HG02970 (cell line): ENCODE results near the gene EIF5A.

Experiments
- ATAC-seq: cut with Tn5 transposase; IDR thresholded peaks from one replicate; pipeline ENCODE4 v1.9.1; 2021; ENCODE audit warnings: mild to moderate bottlenecking, moderate library complexity, moderate number of reproducible peaks; ENCODE audit not compliant: unreplicated experiment, low FRiP score

The EIF5A gene

DNA sequence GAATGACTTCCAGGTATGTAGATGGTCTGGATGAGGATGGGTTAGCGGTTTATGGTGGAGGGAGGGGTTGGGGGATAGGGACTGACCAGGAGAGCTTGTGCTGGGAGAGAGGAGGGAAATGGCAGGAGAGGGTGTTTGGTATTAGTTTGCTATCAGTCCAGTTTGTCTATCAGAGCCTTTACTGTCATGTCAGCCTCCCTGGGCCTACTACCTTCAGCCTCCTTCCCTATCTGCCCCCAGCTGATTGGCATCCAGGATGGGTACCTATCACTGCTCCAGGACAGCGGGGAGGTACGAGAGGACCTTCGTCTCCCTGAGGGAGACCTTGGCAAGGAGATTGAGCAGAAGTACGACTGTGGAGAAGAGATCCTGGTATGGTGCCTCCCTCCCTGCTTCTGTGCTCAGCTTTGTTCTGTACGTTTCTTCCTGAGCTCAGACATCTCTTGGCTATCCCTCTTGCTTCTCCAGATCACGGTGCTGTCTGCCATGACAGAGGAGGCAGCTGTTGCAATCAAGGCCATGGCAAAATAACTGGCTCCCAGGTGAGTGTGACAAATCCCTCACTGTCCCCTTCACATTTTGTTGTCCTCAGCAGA, 3.8 kb downstream of the EIF5A start:
- ATAC-seq = no peak

DNA sequence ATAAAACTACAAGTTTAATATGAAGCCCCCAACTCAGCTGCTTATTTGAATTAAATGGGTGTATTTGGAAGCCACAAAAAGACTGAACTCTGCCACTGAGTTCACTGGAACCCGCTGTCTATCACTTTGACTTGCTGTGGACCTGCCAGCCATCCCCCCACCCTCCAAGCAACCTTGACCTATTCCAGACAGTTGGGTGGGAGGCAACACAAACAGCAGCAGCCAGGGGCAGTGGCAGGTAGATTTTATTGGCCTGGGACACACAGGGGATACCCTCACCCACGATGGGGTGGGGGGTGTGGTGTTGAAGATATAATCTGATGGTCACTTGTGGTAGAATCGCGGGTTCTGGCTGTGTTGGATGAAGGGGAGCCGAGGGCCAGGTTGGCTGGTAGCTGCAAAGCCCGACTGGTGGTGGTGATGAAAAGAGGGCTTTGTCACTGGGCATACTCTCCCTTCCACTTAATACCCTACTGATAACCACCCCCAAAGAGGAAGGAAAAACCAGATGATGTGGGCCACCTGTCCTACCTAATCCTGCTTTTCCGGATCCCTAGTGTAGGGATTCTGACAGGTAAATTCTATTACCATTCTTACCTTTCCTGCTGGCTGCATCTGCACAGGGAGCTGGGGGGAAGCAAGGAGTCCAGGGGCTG, 5.1 kb downstream of the EIF5A start:
- ATAC-seq = no peak

DNA sequence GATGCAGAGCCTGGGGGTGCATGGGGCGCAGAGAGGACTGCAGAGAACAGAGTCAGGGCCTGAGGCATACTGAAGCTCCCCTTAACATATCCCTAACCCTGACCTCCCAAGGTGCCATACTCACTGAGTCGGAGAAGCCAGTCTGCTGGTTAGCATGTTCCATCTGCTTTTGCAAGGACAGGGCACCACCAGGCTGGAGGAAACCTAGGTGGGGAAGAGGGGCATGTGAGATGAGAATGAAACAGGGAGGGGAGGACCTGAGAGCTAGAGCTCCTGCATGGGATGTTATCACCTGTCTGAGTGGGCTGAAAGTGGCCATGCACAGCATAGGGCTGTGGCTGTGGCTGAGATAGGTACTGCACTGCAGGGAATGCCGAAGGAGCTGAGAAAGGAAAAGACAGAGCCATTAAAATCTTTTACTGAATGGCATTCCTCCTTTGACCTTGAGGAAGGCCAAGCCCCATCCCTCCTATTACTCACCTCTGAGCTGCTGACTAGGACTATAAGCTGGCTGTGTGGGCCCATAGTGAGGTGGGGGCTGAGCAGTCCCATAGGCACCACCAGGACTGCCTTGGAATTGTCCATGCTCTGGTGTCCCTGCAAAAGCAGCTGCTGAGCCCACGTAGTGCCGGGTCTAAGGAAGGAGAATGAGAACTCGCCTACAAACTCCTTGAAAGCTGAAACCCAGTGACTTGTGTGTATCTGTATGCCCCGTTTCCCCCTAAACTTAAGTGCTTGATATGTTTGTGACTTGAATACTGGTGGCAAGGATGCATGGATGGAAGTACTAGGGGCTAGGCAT, 5.9 kb downstream of the EIF5A start:
- ATAC-seq = no peak

DNA sequence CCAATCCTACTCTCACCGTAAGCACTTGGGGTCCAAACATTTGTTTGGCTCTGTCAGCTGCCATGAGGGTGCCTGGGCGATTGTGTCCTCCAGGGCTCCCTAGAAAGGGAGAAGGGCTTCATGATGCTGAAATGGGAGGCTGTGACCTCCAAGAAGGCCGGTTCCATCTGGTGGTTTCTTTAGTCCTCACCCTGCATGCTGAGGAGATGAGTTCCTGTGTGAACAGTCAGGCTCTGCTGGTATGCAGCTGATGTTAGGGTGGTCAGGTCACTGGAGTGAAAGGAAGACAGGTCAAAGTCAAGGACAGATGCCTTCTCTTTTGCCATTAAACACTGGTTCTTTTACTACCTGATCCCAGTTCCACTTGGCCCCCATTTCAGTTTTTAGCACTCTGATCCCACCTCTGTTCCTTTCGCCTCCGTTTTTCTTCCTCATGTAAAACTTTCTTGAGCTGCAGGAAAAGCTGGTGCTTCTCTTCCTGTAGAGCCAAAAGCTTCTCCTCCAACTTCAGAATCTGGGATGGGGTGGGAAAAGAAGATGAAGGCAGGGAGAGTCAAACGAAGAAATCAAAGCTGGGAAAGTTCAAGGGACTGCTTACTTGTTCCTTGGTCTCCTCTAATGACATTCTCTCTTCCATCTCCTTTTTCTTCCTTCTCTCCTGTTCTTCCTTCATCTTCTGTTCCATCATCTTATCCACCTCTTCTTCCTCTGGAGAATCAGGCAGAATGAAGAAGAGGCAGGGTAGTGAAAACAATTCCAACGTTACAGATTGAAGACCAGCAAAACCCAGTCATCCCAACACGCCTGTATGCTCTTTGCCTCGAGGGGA, 6.7 kb downstream of the EIF5A start:
- no peak for ATAC-seq

DNA sequence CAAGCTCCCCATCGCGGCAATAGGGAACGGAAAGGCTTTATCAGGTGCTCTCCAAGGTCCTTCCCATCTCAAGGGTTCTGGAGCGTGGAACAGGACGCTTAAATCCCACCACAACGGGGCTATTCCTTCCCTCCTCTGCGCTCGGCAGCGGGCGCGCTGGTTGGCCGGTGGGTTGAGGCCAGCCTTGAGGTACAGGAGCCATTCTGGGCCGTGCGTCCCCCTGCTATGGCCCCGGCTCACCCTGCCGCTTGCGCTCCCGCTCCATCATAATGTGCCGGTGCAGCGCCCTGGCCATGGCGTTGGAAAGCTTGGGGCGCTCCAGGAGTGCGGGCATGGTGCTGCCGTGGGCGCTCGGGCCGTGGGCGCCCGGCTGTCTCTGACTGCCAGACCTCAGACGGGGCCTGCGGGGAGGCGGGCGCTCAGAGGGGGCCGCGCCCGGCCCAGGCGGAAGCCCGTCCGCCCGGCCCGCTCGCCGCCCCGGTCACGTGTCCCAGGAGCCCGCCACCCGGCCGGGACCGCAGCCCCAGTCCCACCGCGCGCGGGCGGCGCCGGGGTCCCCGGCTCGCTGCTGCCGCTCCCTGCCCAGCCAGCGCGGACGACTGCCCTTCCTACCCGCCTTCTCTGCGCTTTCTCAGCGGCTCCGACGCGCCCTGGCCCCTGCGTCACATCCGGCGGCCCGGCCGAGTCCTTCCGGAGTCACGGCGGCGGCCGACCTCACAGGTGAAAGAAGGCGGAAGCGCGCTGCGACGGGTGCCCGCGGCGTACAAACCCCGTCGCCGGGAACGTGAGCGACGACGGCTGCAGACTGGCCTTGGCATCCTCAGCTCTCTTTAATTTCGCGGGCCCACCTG, 7.5 kb downstream of the EIF5A start, which contains the start of gene GPS2:
Gene GPS2 (minus strand): TSS at position 642 of the 851 bp plus-strand sequence. CDS start 308 bp downstream, at position 334.
- ATAC-seq = peak; percentile 66

DNA sequence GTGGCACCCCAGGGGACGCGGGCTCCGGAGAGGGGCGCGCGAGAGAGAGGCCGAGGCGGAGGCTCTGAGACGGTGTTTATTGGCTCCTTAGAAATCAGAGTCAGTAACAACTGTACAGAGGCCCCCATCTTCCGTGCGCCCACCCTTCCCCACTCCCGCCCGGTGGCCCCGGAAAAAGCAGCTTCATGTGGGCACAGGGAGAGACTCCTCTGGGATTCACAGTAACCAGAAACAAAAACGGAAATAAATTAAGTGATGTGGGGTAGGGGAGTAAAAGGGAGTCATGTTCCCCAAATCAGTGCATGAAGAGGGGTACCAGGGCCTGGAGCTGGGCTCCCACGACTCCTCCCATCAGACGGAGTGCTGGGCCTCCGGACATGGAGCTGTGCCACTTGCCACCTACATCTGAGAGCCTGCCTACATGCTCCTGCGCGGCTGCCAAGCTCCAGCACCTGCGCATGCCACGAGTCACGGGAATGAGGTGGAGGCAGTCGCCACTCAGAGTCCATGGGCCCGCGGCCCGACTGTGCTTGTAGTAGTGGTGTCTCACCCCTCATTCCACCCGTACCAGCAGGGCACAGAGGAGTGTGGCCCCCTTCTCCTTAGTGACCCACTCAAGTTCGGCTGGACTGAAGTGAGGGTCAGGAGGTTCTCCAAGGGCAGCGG, 8.3 kb downstream of the EIF5A start:
- ATAC-seq = no peak

DNA sequence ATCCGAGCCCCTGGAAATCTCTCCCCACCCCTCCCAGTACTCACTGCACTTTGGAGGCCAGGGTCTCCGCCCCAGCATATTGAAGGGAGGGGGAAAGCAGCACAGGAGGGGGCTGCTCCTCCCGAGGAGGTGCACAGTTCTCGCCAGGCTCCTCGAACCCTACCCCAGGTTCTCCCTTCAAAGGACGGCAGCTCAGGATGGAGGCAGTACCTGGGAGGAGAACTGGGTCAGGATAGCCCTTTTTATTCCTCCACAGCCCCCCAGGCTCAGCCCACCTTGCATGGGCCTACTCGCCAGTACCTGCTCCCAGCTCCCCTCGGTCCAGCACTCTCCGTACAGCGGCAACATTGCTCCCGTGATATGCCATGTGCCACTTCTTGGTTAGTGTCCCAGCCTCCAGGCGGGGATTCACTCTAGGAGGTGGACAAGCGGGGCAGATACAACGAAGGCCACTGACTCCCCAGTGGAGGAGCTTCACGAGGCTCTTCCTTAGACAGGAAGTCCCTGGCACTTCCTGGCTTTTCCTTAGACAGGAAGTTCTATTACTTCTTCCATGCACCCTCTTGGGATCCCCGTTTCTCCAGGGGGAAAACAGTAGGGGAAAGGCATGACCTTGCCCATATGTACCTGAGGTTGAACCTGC, 9.9 kb downstream of the EIF5A start:
- no peak for ATAC-seq

DNA sequence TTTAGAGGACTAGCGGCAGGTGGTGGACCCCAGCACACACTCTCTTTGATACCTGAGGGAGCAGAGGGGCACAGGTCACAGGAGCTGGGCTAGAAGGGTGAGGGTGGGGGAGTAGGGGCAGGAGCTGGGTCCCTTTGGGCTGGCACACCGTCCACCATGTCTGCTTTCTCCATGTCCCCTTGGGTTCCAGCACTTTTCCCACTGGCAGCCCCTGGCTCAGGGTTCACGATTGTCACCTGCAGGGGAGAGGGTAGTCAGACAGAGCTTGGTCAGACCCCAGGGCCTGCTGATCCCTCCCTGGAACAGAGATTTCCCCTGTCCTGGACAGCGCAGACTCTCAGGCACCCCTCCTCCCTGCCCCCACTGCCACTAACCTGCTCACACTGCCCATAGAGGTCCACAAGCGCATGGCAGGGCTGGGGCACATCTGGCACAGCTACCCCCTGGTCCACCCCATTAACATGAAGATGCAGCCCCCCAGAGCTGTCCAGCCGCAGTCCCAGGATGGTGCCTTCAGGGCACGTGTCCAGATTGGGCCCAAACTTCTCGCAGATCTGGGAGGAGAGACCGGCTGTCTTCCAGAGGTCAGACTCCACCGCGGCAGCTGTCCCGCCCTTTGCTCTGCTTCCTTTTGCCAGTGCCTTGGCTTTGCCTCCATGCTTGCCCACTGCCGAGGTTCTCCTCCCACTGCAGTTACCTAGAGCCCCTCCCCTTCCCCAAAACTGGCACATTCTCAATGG, 10.9 kb downstream of the EIF5A start:
- ATAC-seq = no peak

DNA sequence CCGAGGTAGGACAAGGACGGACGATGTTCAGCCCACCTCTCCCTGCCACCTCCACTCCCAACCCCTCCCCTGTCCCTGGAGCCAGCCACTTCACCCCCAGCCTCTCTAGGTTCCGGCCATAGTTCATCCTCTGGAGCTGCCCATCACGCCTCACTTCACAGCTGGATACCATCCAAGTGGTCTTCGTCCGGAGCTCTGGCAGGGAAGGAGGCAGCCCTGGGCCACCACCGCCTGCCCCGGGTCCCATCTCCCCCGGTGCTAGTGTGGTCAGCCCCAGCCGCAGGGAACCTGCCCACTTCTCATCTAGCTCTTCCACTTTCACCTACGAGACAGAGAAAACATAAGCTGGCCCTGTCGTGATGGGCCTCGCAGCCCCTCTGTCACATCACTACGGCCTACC, 14.0 kb downstream of the EIF5A start:
- no peak for ATAC-seq

DNA sequence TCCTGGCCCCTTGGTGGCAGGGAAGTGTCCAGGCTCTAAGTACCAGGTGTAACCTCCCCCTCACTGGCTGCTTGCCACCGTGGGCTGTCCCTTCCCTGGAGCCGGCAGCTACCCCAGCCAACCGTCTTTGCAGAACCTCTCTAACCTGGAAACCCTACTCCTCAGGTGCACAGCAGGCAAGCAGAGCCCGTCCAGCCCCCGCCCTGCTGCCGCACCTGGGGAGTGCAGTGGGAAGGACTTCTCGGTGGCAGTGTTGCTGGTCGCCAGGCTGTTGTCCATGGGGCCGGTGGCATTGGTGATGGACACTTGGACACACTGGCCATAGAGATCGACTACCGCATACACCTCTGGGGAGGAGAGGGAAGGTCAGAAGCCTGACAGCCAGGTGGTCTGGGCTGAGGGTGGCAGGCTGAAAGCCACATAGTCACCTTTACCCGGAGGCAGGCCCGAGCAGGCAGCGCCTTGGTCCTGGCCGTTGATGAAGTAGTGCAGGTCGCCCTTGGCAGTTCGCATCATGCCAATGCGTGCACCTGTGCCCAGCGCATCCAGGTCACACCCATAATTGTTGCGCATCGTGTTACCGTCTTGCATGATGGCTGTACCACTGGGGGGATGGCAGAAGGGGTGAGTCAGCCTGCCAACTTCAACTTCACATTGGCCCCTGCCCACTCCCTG, 15.2 kb downstream of the EIF5A start:
- no peak for ATAC-seq

DNA sequence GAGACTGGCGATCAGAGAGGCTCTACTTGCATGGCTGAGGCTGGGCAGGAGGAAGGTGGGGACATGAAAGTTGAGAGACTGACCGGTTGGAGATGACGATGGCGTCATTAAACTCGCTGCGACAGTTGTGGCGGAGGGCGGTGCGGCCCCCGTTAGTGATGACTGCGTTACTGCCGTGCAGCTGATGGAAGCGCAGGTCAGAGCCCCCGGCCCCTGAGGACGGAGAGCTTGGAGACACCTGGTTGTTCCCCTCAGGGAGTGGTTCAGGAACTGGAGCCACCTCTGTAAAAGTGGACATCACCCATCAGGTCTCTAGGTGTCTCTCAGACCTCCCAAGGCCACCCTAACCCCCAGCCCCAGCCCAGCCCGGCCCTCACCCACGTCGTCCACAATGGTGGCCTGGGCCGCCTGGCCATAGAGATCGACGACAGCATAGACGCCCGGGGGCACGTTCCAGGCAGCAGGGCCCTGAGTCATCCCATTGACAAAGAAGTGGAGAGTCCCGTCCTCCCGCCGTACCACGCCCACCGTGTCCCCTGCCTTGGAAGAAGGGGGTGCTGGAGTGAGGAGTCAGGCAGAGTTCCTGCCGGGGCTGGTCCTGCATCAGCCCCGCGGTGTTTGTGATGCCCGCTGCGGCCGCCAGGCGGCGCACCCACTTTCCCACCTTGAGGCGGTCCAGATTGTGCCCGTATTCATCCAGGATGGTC, 16.5 kb downstream of the EIF5A start:
- no peak for ATAC-seq

DNA sequence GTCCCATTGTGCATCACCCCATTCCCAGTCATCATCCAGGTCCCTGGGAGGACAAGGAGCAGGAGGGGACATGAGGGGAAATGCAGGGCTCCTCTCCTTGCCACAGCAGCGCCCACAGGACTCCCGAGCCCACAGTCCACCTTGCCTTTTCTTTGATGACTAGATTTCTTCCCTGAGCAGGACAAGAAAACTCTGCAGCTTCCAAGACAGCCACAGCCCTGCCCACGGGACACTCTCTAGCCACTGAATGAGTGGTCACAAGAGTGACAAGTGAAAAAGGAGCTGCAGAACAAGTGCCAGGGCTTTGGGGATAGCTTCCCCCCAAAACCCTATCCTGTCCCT, 17.0 kb downstream of the EIF5A start:
- no peak for ATAC-seq

DNA sequence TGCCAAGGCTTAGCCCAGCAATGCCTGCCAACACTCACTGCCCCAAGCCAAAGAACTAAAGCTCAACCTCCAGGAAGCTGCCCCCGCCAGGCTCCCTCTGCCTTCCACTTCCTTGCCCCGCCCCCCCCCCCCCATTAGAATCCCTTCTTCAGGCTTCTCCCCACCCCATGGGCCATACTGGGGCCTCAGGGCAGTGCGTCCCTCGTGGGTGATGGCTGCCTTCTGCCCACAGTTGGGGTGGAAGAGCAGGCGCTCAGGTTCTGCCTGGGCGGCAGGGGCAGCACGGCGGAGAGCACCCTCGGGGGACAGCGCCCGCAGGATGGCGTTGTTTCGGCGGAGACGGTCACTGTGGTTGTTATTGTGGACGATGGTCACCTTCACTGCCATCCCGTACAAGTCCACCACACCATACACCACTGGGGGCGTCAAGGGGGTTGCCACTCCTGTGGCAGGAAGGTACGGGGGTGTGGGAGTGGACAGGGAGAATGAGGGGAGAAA, 17.7 kb downstream of the EIF5A start:
- no peak for ATAC-seq

DNA sequence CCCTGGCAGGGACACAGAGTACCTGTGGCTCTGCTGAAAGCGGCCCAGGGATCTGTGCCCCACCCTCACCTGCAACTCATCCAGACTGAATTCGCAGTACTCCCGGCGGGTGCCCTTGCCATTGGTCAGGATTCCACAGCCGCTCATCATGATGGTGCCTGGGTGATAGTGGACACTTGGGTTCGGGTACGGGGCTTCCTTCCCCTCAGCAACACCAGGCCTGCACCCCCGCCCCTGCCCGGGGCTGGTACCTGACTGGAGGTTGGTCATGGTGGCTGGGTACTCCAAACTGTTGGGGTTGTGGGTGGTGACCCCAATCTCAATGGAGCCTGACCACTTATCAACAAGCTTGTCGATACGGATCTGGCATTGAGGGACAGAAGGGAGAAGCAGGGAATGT, 18.8 kb downstream of the EIF5A start:
- no peak for ATAC-seq

DNA sequence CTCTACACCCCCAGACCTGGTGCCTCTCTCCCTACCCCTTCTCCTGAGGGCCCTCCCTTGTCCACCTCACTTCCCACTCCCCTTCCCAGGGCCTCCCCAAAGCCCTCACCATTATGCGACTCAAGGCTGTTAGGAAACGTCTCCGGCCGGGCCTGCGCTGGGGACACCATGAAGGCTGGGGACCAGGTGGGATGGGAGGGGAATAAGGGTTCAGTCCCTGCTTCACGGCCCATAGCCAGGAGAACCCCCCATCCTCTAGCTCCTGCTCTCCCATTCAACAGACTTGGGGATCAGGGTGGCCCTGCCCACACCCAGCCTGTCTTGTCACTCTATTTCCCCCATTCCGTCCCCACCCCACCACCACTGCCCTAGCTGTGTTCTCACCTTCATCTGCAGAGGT, 19.6 kb downstream of the EIF5A start:
- no peak for ATAC-seq

DNA sequence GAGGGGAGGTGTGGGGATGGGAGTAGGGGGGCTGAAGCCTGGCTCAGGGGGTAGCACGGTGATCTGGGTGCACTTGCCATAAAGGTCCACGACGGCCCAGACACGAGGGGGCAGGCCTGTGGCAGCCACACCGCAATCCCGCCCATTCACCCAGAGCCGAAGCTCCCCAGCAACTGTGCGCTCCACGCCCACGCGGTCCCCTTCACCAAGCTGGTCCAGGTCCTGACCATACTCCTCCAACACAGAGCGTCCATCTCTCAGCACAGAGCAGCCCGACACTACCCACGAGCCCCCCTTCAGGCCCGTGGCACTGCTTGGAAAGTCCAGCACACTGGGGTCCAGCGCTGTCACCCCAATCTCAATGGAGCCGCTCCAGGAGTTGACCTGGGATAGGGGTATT, 20.1 kb downstream of the EIF5A start:
- no peak for ATAC-seq

DNA sequence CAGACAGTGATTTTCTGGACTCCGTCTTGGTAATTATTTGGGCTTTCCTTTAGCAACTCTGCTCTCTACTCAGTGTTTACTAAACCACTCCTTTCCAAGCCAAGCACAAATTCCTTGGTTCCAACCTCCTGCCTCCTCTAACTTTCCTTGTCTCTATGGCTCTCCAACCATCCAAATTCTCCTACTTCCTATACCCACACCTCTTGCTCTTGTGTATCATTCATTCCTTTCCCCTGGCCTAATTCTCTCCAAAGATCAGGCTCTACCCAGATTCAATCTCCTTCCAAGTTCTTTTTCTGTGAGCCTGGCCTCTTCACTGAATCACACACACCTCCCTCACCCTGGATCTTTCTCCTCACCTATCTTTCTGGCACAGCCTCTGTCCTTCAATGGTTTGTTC, 20.6 kb downstream of the EIF5A start:
- no peak for ATAC-seq
